Fibroblast of lung (primary cell): ENCODE data around the gene AGPAT4. TPM values are rescaled to one million over a fixed set of nuclear protein-coding genes. Genes with fewer than 3 reads are reported as not detected.

ENCODE experiments used
- DNase-seq, 2 donors: peaks; one replicate each; pipeline versions ENCODE4 v3.0.0 to v3.0.0-alpha.2; 2010; ENCODE audit warnings: low read depth in 2 of 2
- H2AFZ ChIP-seq: 2 replicates; pipeline ENCODE4 v1.5.1; 2012; ENCODE audit warnings: low read length, control low read depth, inconsistent platforms
- H3K27ac ChIP-seq: 2 replicates; pipeline ENCODE4 v1.5.1; 2011; ENCODE audit warnings: low read length, control low read depth; ENCODE audit not compliant: insufficient read depth
- H3K27me3 ChIP-seq: 2 replicates; pipeline ENCODE4 v1.5.1; 2011; ENCODE audit warnings: mild to moderate bottlenecking, low read length; ENCODE audit not compliant: control insufficient read depth, insufficient read depth
- H3K36me3 ChIP-seq: 2 replicates; pipeline ENCODE4 v1.5.1; 2011; ENCODE audit warnings: low read length; ENCODE audit not compliant: control insufficient read depth, insufficient read depth
- H3K4me1 ChIP-seq: 2 replicates; pipeline ENCODE4 v1.5.1; 2011; ENCODE audit warnings: low read length; ENCODE audit not compliant: control insufficient read depth, insufficient read depth; ENCODE audit errors: extremely low read depth
- H3K4me2 ChIP-seq: 2 replicates; pipeline ENCODE4 v1.5.1; 2011; ENCODE audit warnings: low read length, control low read depth; ENCODE audit not compliant: insufficient read depth; ENCODE audit errors: extremely low read depth
- H3K4me3 ChIP-seq, 4 experiments: fragments of 200-600 bp in 1 of 4; sonication (generic) in 1 of 4; replicated peaks in 1 of 4; 2 replicates each; pipeline ENCODE4 v1.5.1; 2011 to 2016; ENCODE audit warnings: low read length in 4 of 4, low read depth in 3 of 4, mild to moderate bottlenecking in 3 of 4, control low read depth in 2 of 4, inconsistent platforms in 1 of 4, mixed read lengths in 1 of 4; ENCODE audit not compliant: insufficient read depth in 1 of 4; ENCODE audit errors: control extremely low read depth in 1 of 4
- H3K79me2 ChIP-seq: 2 replicates; pipeline ENCODE4 v1.5.1; 2012; ENCODE audit warnings: mild to moderate bottlenecking, low read length, inconsistent platforms; ENCODE audit not compliant: control insufficient read depth, insufficient read depth
- H3K9ac ChIP-seq: 2 replicates; pipeline ENCODE4 v1.5.1; 2011; ENCODE audit warnings: mild to moderate bottlenecking, low read length, control low read depth; ENCODE audit not compliant: insufficient read depth
- H3K9me3 ChIP-seq: 2 replicates; pipeline ENCODE4 v1.5.1; 2012; ENCODE audit warnings: low read depth, low read length; ENCODE audit not compliant: control insufficient read depth, insufficient read depth
- H4K20me1 ChIP-seq: 2 replicates; pipeline ENCODE4 v1.5.1; 2011; ENCODE audit warnings: low read length; ENCODE audit not compliant: control insufficient read depth, insufficient read depth; ENCODE audit errors: extremely low read depth
- EZH2 ChIP-seq: IDR thresholded peaks from 2 replicates; pipeline ENCODE4 v1.5.1; 2012; ENCODE audit warnings: low read length, control low read depth, mild to moderate bottlenecking; ENCODE audit errors: missing control alignments
- polyA plus RNA-seq, 2 donors: library from polyadenylated mRNA; depleted of rRNA in 1 of 2; stranded (reverse) in 1 of 2; unstranded in 1 of 2; fragments of >200 nt; gene quantifications; 2 replicates each; pipeline ENCODE4 v1.2.1, GENCODE V29; 2011 to 2012; ENCODE audit warnings: missing spikeins in 1 of 2
- total RNA-seq: library from RNA; depleted of rRNA; stranded (reverse); fragments of >200 nt; gene quantifications from 2 replicates; pipeline ENCODE4 v1.2.1, GENCODE V29; 2014
- TF ChIP-seq, protein P1 (sequence below), 2 donors: IDR thresholded peaks in 1 of 2; conservative IDR thresholded peaks in 1 of 2; 1 replicate in 1 of 2; 2 replicates in 1 of 2; pipeline ENCODE4 v1.5.1; 2011 to 2012; ENCODE audit warnings: low read length in 2 of 2, control low read depth in 1 of 2, inconsistent platforms in 1 of 2, low read depth in 1 of 2, mild to moderate bottlenecking in 1 of 2

AGPAT4 gene
- total and polyA plus RNA-seq, 2 donors (not counting 1 experiment from before 2014, with no cell fraction given) = 4.7 to 8.4 TPM

DNA sequence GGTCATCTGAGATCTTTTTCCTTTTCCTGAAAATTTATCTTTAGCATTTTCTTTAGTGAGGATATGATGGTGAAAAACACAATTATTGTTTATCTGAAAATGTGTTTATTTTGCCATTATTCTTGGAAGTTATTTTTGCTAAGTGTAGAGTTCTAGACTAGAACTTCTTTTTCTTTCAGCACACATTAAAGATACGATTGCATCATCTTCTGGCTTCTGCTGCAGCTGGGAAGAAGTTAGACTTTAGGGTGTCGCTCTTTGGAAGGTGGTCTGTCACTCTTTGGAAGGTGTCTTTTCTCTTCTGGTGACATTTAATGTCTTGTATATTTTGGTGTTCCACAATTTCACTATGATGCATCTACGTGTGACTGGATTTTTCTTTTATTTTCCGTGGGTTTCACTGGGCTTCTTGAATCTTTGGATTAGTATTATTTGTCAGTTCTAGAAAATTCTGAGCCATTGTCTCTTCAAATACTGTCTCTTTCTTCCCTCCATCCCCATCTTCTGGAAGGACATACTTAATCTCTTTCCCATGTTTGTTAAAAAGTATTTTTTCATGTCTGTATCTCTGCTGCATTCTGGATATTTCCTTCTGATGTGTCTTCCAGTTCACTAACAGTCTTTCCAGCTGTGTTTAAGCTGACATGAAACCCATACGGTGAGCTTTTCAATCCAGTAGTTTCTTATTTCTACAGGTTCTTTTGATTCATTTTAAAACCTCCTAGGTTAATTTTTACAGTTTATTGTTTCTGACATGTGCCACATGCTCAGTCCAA lies 81.0 kb downstream of the AGPAT4 start:
- H3K9ac ChIP-seq = no peak overlapping the region
- no peaks in the 10 kb centered on the region for H3K36me3 ChIP-seq
- H3K79me2 ChIP-seq = no peaks in the 10 kb centered on the region
- no peaks in the 10 kb centered on the region for H3K4me1 ChIP-seq
- no peak for TF ChIP-seq EZH2
- TF ChIP-seq, protein P1, sequence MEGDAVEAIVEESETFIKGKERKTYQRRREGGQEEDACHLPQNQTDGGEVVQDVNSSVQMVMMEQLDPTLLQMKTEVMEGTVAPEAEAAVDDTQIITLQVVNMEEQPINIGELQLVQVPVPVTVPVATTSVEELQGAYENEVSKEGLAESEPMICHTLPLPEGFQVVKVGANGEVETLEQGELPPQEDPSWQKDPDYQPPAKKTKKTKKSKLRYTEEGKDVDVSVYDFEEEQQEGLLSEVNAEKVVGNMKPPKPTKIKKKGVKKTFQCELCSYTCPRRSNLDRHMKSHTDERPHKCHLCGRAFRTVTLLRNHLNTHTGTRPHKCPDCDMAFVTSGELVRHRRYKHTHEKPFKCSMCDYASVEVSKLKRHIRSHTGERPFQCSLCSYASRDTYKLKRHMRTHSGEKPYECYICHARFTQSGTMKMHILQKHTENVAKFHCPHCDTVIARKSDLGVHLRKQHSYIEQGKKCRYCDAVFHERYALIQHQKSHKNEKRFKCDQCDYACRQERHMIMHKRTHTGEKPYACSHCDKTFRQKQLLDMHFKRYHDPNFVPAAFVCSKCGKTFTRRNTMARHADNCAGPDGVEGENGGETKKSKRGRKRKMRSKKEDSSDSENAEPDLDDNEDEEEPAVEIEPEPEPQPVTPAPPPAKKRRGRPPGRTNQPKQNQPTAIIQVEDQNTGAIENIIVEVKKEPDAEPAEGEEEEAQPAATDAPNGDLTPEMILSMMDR (conservative IDR thresholded peaks at IDR 0.05 in 1 of 2, IDR thresholded peaks at IDR 0.05 in 1 of 2; ENCODE audit: low read depth in 1 of 2, low read length in 2 of 2) = no peak
- no peak overlapping the region for H3K27ac ChIP-seq
- H2AFZ ChIP-seq = no peak overlapping the region
- H3K4me3 ChIP-seq = no peak overlapping the region
- no peak for DNase-seq
- H3K9me3 ChIP-seq = no peaks in the 10 kb centered on the region
- H3K27me3 ChIP-seq = no peaks in the 10 kb centered on the region
- H3K4me2 ChIP-seq = no peak overlapping the region
- H4K20me1 ChIP-seq = no peaks in the 10 kb centered on the region

DNA sequence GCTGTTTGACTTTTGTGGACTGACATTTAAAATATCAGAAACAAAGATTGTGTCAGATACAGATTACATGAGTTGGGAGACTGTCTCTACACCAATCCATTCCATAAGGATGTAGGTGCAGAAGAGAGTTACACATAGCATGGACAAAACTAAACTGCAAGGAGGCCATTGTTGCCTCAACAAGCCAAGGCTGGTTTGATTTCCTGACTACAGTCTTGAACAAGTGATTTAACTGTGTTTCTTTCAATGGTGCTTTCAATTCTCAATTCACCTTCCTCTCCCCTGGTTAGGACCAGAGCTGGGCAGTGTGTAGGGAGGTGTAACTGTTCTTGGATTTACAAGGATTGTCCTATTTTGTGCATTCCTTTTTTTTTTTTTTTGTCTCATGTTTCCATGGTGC lies 82.2 kb downstream of the AGPAT4 start:
- Histone ChIP-seq H3K36me3 (no peaks in the 10 kb centered on the region), H3K4me3 (no peak overlapping the region), H3K27me3 (no peaks in the 10 kb centered on the region), H3K9ac (no peak overlapping the region), H3K4me2 (no peak overlapping the region), H3K9me3 (no peaks in the 10 kb centered on the region), H3K4me1 (no peaks in the 10 kb centered on the region), H4K20me1 (no peaks in the 10 kb centered on the region), H2AFZ (no peak overlapping the region), H3K27ac (no peak overlapping the region), H3K79me2 (no peaks in the 10 kb centered on the region)
- DNase-seq = no peak
- TF ChIP-seq EZH2 = no peak
- TF ChIP-seq, protein P1 (conservative IDR thresholded peaks at IDR 0.05 in 1 of 2, IDR thresholded peaks at IDR 0.05 in 1 of 2; ENCODE audit: low read depth in 1 of 2, low read length in 2 of 2) = no peak

DNA sequence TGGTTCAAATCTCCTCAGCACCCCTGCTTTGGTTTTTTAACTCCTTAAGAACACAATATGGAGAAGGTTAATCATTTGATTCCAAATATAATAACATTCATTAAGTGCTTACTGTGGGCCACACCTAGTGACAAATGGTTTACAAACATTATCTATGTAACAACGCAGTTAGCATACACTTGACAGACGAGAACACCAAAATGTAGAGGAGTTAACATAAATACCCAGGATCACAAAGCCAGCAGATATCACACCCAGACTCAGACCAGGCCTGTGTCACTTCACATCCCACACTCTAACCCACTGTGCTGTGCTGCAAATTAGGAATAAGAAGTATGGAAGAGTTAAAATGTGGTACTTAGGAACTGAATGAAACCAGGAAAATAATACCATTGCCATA lies 82.9 kb downstream of the AGPAT4 start:
- Histone ChIP-seq H3K27me3 (no peaks in the 10 kb centered on the region), H2AFZ (no peak overlapping the region), H3K9ac (no peak overlapping the region), H4K20me1 (no peaks in the 10 kb centered on the region), H3K9me3 (no peaks in the 10 kb centered on the region), H3K4me3 (no peak overlapping the region), H3K27ac (no peak overlapping the region), H3K36me3 (no peaks in the 10 kb centered on the region), H3K4me1 (peaks cover 2% of the 10 kb centered on the region), H3K79me2 (no peaks in the 10 kb centered on the region), H3K4me2 (no peak overlapping the region)
- TF ChIP-seq, protein P1 (conservative IDR thresholded peaks at IDR 0.05 in 1 of 2, IDR thresholded peaks at IDR 0.05 in 1 of 2; ENCODE audit: low read depth in 1 of 2, low read length in 2 of 2) = no peak
- TF ChIP-seq EZH2 = no peak
- no peak for DNase-seq
